IMR-90 (cell line): ENCODE data around the gene MFSD6L. TPM values are rescaled to one million over a fixed set of nuclear protein-coding genes. Genes with fewer than 3 reads are reported as not detected.

Experiments
- ATAC-seq: fragments of 200-7000 bp; cut with Tn5 transposase; 2 replicates; pipeline ENCODE4 v1.9.1; 2020; ENCODE audit warnings: low read depth, mild to moderate bottlenecking, moderate library complexity
- BruUV-seq: library from RNA; stranded (reverse); fragments of 400-500 nt; replicated peaks from 2 replicates; lab custom pipeline; 2021; lab: Mats Ljungman, UMichigan
- CTCF ChIA-PET: fragments of 300-600 bp; formaldehyde crosslinking; extraction: SDS; loops from one replicate; lab custom pipeline; 2021; ENCODE audit warnings: antibody characterized with exemption; lab: Yijun Ruan, JAX
- POLR2A ChIA-PET: fragments of 300-600 bp; sonication (Branson Sonifier 250); formaldehyde crosslinking; loops from one replicate; lab custom pipeline; 2022; ENCODE audit warnings: antibody characterized with exemption; ENCODE audit not compliant: unreplicated experiment; lab: Charles Lee
- DNase-seq: peaks from one replicate; pipeline ENCODE4 v3.0.0; 2013
- H2AFZ ChIP-seq: replicated peaks from 2 replicates; pipeline ENCODE3; 2013; ENCODE audit warnings: low read length, mild to moderate bottlenecking; ENCODE audit not compliant: poor library complexity
- H2AK5ac ChIP-seq: 2 replicates; pipeline ENCODE4 v1.6.1; 2013; ENCODE audit warnings: low read depth, low read length, inconsistent platforms
- H2AK9ac ChIP-seq: replicated peaks from 2 replicates; pipeline ENCODE3; 2013; ENCODE audit warnings: mild to moderate bottlenecking, low read depth, low read length, moderate library complexity; ENCODE audit not compliant: poor library complexity
- H2BK120ac ChIP-seq: 2 replicates; pipeline ENCODE4 v1.6.1; 2013; ENCODE audit warnings: low read depth, low read length, inconsistent platforms
- H2BK15ac ChIP-seq: 3 replicates; pipeline ENCODE4 v1.6.1; 2013; ENCODE audit warnings: low read depth, low read length, inconsistent platforms
- H2BK20ac ChIP-seq: 2 replicates; pipeline ENCODE4 v1.6.1; 2013; ENCODE audit warnings: low read depth, mild to moderate bottlenecking, inconsistent platforms, low read length, moderate library complexity
- H2BK5ac ChIP-seq: 2 replicates; pipeline ENCODE4 v1.6.1; 2013; ENCODE audit warnings: mild to moderate bottlenecking, low read depth, low read length, inconsistent platforms; ENCODE audit not compliant: poor library complexity, severe bottlenecking
- H3K14ac ChIP-seq: replicated peaks from 2 replicates; pipeline ENCODE4 v1.6.1; 2013; ENCODE audit warnings: low read depth, low read length, inconsistent platforms
- H3K18ac ChIP-seq: 2 replicates; pipeline ENCODE4 v1.6.1; 2013; ENCODE audit warnings: low read depth, low read length, control low read depth
- H3K23ac ChIP-seq: 2 replicates; pipeline ENCODE4 v1.6.1; 2013; ENCODE audit warnings: low read depth, low read length, inconsistent platforms
- H3K27ac ChIP-seq: 2 replicates; pipeline ENCODE4 v1.5.1; 2013; ENCODE audit warnings: mild to moderate bottlenecking, control low read depth, low read length; ENCODE audit not compliant: insufficient read depth
- H3K27me3 ChIP-seq: 2 replicates; pipeline ENCODE4 v1.6.1; 2013; ENCODE audit warnings: low read length; ENCODE audit not compliant: control insufficient read depth, insufficient read depth
- H3K36me3 ChIP-seq: 2 replicates; pipeline ENCODE4 v1.6.1; 2013; ENCODE audit warnings: low read length, mixed read lengths; ENCODE audit not compliant: control insufficient read depth, insufficient read depth
- H3K4ac ChIP-seq: 2 replicates; pipeline ENCODE4 v1.6.1; 2013; ENCODE audit warnings: low read depth, low read length, inconsistent platforms
- H3K4me1 ChIP-seq: 2 replicates; pipeline ENCODE4 v1.6.1; 2013; ENCODE audit warnings: low read length, mixed read lengths; ENCODE audit not compliant: control insufficient read depth, insufficient read depth
- H3K4me2 ChIP-seq: 2 replicates; pipeline ENCODE4 v1.6.1; 2013; ENCODE audit warnings: low read depth, mild to moderate bottlenecking, control low read depth, low read length, moderate library complexity
- H3K4me3 ChIP-seq: 2 replicates; pipeline ENCODE4 v1.5.1; 2013; ENCODE audit warnings: low read depth, mild to moderate bottlenecking, control low read depth, low read length, moderate library complexity; ENCODE audit not compliant: insufficient read depth
- H3K56ac ChIP-seq: 2 replicates; pipeline ENCODE4 v1.6.1; 2013; ENCODE audit warnings: low read length, inconsistent platforms; ENCODE audit not compliant: insufficient read depth; ENCODE audit errors: extremely low read depth
- H3K79me1 ChIP-seq, 2 experiments: 2 replicates each; pipeline ENCODE4 v1.6.1; 2013; ENCODE audit warnings: low read length in 2 of 2, inconsistent platforms in 1 of 2, low read depth in 1 of 2
- H3K9ac ChIP-seq: 2 replicates; pipeline ENCODE4 v1.6.1; 2013; ENCODE audit warnings: low read depth, low read length, control low read depth
- H3K9me1 ChIP-seq: 2 replicates; pipeline ENCODE4 v1.6.1; 2013; ENCODE audit warnings: low read length, inconsistent platforms; ENCODE audit not compliant: insufficient read depth
- H3K9me3 ChIP-seq: 2 replicates; pipeline ENCODE4 v1.6.1; 2013; ENCODE audit warnings: low read length; ENCODE audit not compliant: control insufficient read depth, insufficient read depth
- H4K20me1 ChIP-seq: 2 replicates; pipeline ENCODE4 v1.6.1; 2013; ENCODE audit warnings: low read length, inconsistent platforms; ENCODE audit not compliant: insufficient read depth
- H4K5ac ChIP-seq: 2 replicates; pipeline ENCODE4 v1.6.1; 2013; ENCODE audit warnings: mild to moderate bottlenecking, low read depth, low read length, control low read depth
- H4K8ac ChIP-seq, 2 experiments: 2 replicates each; pipeline ENCODE4 v1.6.1; 2013; ENCODE audit warnings: low read depth in 2 of 2, low read length in 2 of 2, control low read depth in 1 of 2, inconsistent platforms in 1 of 2
- H4K91ac ChIP-seq: 2 replicates; pipeline ENCODE4 v1.6.1; 2013; ENCODE audit warnings: low read depth, low read length, inconsistent platforms; ENCODE audit not compliant: insufficient read depth
- BHLHE40 ChIP-seq: fragments of 150-350 bp; IDR thresholded peaks from 2 replicates; pipeline ENCODE4 v1.6.1; 2016; ENCODE audit warnings: mild to moderate bottlenecking, low read depth, low read length
- FOS ChIP-seq: fragments of 150-350 bp; IDR thresholded peaks from 2 replicates; pipeline ENCODE4 v1.6.1; 2016; ENCODE audit warnings: low read depth, low read length
- RCOR1 ChIP-seq: IDR thresholded peaks from 2 replicates; pipeline ENCODE4 v1.6.1; 2012; ENCODE audit warnings: mild to moderate bottlenecking, low read length, improper control_type of control experiment; ENCODE audit not compliant: insufficient replicate concordance
- RFX5 ChIP-seq: IDR thresholded peaks from 2 replicates; pipeline ENCODE4 v1.8.0; 2012; ENCODE audit warnings: low read depth, mild to moderate bottlenecking, low read length, moderate library complexity
- SMC3 ChIP-seq: fragments of 150-350 bp; IDR thresholded peaks from 2 replicates; pipeline ENCODE4 v1.6.1; 2016; ENCODE audit warnings: low read depth, mild to moderate bottlenecking, antibody characterized with exemption, low read length, moderate library complexity
- WGBS, 2 experiments: methylation state at CpG; one replicate each; pipeline versions ENCODE4 v1.1.5 to v1.1.7; 2013; ENCODE audit warnings: missing lambda C conversion rate in 2 of 2; ENCODE audit not compliant: insufficient read length in 1 of 2; ENCODE audit errors: extremely low coverage in 2 of 2; 5-methylcytosine and 5-hydroxymethylcytosine counted together
- dilution Hi-C: fragments of 300-500 bp; cut with HindIII; formaldehyde crosslinking; loops from one replicate; pipeline ENCODE4 v1.14.3; 2018; ENCODE audit warnings: low sequenced_read_pairs; ENCODE audit not compliant: unreplicated experiment
- in situ Hi-C: fragments of 300-500 bp; cut with MboI; formaldehyde crosslinking; loops from 3 replicates; pipeline ENCODE4 v1.14.3; 2019; ENCODE audit warnings: low sequenced_read_pairs, inconsistent platforms, mixed read lengths
- intact Hi-C: fragments of 100-400 bp; cut with micrococcal nuclease; formaldehyde crosslinking; loops from 2 replicates; pipeline ENCODE4 v1.10.0; 2022
- polyA plus RNA-seq, 3 experiments: library from polyadenylated mRNA; depleted of rRNA; stranded (reverse); fragments of >200 nt; gene quantifications; 2 replicates each; pipeline ENCODE4 v1.2.3, GENCODE V29; 2012; ENCODE audit warnings: low replicate concordance in 1 of 3
- total RNA-seq: library from RNA; depleted of rRNA; stranded (reverse); fragments of >200 nt; gene quantifications from 2 replicates; pipeline ENCODE4 v1.2.3, GENCODE V29; 2012

The MFSD6L gene
- total and polyA plus RNA-seq, 2 of the 4 experiments (the other 2 are of a cell fraction), result not detected

GRCh38 chr17:8820311-8821010, 21.3 kb upstream of the MFSD6L start:
- no peak overlapping the region for H2AK5ac ChIP-seq
- no peak overlapping the region for H2BK5ac ChIP-seq
- H3K9me1 ChIP-seq, result no peaks in the 10 kb centered on the region
- H3K4me3 ChIP-seq, result no peak overlapping the region
- H3K56ac ChIP-seq, result no peak overlapping the region
- no peak overlapping the region for H3K18ac ChIP-seq
- H2BK120ac ChIP-seq, result no peak overlapping the region
- no peak overlapping the region for H2AK9ac ChIP-seq
- no peaks in the 10 kb centered on the region for H3K36me3 ChIP-seq
- H3K23ac ChIP-seq, result no peak overlapping the region
- no peak overlapping the region for H4K5ac ChIP-seq
- ATAC-seq (no peak), DNase-seq (no peak)
- no peaks in the 10 kb centered on the region for H3K27me3 ChIP-seq
- H2BK15ac ChIP-seq, result no peak overlapping the region
- WGBS, 2 experiments, result 50% methylated on average over 1 of the region's 8 CpGs; no CpG with 5 or more reads in 1 of the 2 experiments
- H3K79me1 ChIP-seq, result no peaks in the 10 kb centered on the region
- TF ChIP-seq RFX5, result no peak
- no peak for TF ChIP-seq RCOR1
- TF ChIP-seq FOS, result no peak
- TF ChIP-seq BHLHE40, result no peak
- TF ChIP-seq SMC3, result no peak
- no peaks in the 10 kb centered on the region for H4K20me1 ChIP-seq
- H3K4ac ChIP-seq, result no peak overlapping the region
- in situ Hi-C loops (no loop called here), intact Hi-C loops (no loop called here), dilution Hi-C loops (no loop called here)
- BruUV-seq, result no TSS peak
- H3K4me1 ChIP-seq, result no peaks in the 10 kb centered on the region
- POLR2A ChIA-PET, result no interaction called here
- peaks cover 2% of the 10 kb centered on the region; the same call in 1 of the 2 replicates for H3K9me3 ChIP-seq
- H4K91ac ChIP-seq, result no peak overlapping the region
- no peak overlapping the region for H3K14ac ChIP-seq
- no peak overlapping the region for H3K9ac ChIP-seq
- no peak overlapping the region for H3K27ac ChIP-seq
- CTCF ChIA-PET, result no interaction called here
- no peak overlapping the region for H2BK20ac ChIP-seq
- H4K8ac ChIP-seq, result no peak overlapping the region
- H3K4me2 ChIP-seq, result no peak overlapping the region
- no peak overlapping the region for H2AFZ ChIP-seq
